Hepatocyte (in vitro differentiated cells): Measurements from ENCODE around the gene THYN1. TPM values are rescaled to one million over a fixed set of nuclear protein-coding genes. Genes with fewer than 3 reads are reported as not detected.
A peak's percentile ranks its signal among the peaks of the same experiment; 100 is the strongest.

Source experiments
- DNase-seq: peaks from one replicate; pipeline ENCODE4 v3.0.0-alpha.2; 2016; ENCODE audit warnings: low spot score
- H2AFZ ChIP-seq: fragments of 200-600 bp; sonication (generic); 2 replicates; pipeline ENCODE4 v1.6.0; 2016; ENCODE audit warnings: antibody characterized with exemption, mild to moderate bottlenecking
- H3K27ac ChIP-seq: fragments of 200-600 bp; sonication (generic); 2 replicates; pipeline ENCODE4 v1.5.1; 2016; ENCODE audit warnings: mild to moderate bottlenecking
- H3K27me3 ChIP-seq: fragments of 200-600 bp; sonication (generic); 2 replicates; pipeline ENCODE4 v1.6.1; 2016
- H3K36me3 ChIP-seq: fragments of 200-600 bp; sonication (generic); replicated peaks from 2 replicates; pipeline ENCODE4 v1.5.1; 2016; ENCODE audit warnings: low read depth; ENCODE audit not compliant: insufficient read depth
- H3K4me1 ChIP-seq: fragments of 200-600 bp; sonication (generic); 2 replicates; pipeline ENCODE4 v1.5.1; 2016; ENCODE audit warnings: mild to moderate bottlenecking, moderate library complexity; ENCODE audit not compliant: insufficient read depth
- H3K4me2 ChIP-seq: fragments of 200-600 bp; sonication (generic); 2 replicates; pipeline ENCODE4 v1.6.0; 2016
- H3K4me3 ChIP-seq: fragments of 200-600 bp; sonication (generic); 2 replicates; pipeline ENCODE4 v1.5.1; 2016; ENCODE audit warnings: mild to moderate bottlenecking
- H3K79me2 ChIP-seq: fragments of 200-600 bp; sonication (generic); 2 replicates; pipeline ENCODE4 v1.6.0; 2017; ENCODE audit warnings: mild to moderate bottlenecking
- H3K9me2 ChIP-seq: fragments of 200-600 bp; sonication (generic); replicated peaks from 2 replicates; pipeline ENCODE4 v1.6.0; 2017; ENCODE audit warnings: mild to moderate bottlenecking; ENCODE audit not compliant: insufficient read depth
- H3K9me3 ChIP-seq: fragments of 200-600 bp; sonication (generic); 2 replicates; pipeline ENCODE4 v1.5.1; 2016; ENCODE audit warnings: low read depth, mild to moderate bottlenecking
- H4K20me1 ChIP-seq: fragments of 200-600 bp; sonication (generic); 2 replicates; pipeline ENCODE4 v1.6.0; 2016; ENCODE audit warnings: mild to moderate bottlenecking; ENCODE audit not compliant: insufficient read depth, poor library complexity, severe bottlenecking
- CTCF ChIP-seq: fragments of 200-600 bp; sonication (generic); IDR thresholded peaks from 2 replicates; pipeline ENCODE4 v1.5.1; 2016; ENCODE audit warnings: antibody characterized with exemption, mild to moderate bottlenecking; ENCODE audit not compliant: poor library complexity
- EZH2 ChIP-seq: fragments of 200-600 bp; sonication (generic); IDR thresholded peaks from 2 replicates; pipeline ENCODE4 v1.6.1; 2016; ENCODE audit warnings: antibody characterized with exemption, mild to moderate bottlenecking, borderline replicate concordance
- EZH2phosphoT487 ChIP-seq: fragments of 200-600 bp; sonication (generic); IDR thresholded peaks from one replicate; pipeline ENCODE4 v1.6.1; 2018; ENCODE audit warnings: antibody characterized with exemption, mild to moderate bottlenecking, low read depth, moderate library complexity; ENCODE audit not compliant: unreplicated experiment, severe bottlenecking
- WGBS: methylation state at CpG from one replicate; pipeline ENCODE4 v1.1.6; 2016; ENCODE audit warnings: low lambda C conversion rate; ENCODE audit errors: missing lambda C conversion rate; 5-methylcytosine and 5-hydroxymethylcytosine counted together
- polyA plus RNA-seq: library from polyadenylated mRNA; unstranded; fragments of >200 nt; fragmentation: Nextera tagmentation; extraction: Ambion mirVana; gene quantifications from 2 replicates; pipeline ENCODE4 v1.2.1, GENCODE V29; 2016
- total RNA-seq: library from RNA; depleted of rRNA; stranded (reverse); fragments of >200 nt; gene quantifications from 2 replicates; pipeline ENCODE4 v1.2.3, GENCODE V29; 2014

Gene THYN1
- total and polyA plus RNA-seq, 2 experiments from 2014 or later = 45.7 to 59.8 TPM

- Histone ChIP-seq H2AFZ (peak overlapping the region; percentile 95), H3K4me2 (peak overlapping the region; percentile 82), H3K4me3 (peak overlapping the region; percentile 85), H3K4me1 (peaks cover 4% of the 10 kb centered on the region), H3K27me3 (no peaks in the 10 kb centered on the region), H4K20me1 (no peaks in the 10 kb centered on the region), H3K36me3 (no peaks in the 10 kb centered on the region), H3K27ac (peak overlapping the region; percentile 73), H3K79me2 (peaks cover 29% of the 10 kb centered on the region), H3K9me3 (no peaks in the 10 kb centered on the region), H3K9me2 (no peaks in the 10 kb centered on the region)
- WGBS = 9% methylated on average over 27 of the region's 27 CpGs
- no peak for TF ChIP-seq EZH2phosphoT487
- TF ChIP-seq EZH2 = no peak
- TF ChIP-seq CTCF = no peak
- DNase-seq = peak; percentile 45
Measured at GRCh38 chr11:134252346-134253187, 585 bp downstream of the THYN1 start.

DNA sequence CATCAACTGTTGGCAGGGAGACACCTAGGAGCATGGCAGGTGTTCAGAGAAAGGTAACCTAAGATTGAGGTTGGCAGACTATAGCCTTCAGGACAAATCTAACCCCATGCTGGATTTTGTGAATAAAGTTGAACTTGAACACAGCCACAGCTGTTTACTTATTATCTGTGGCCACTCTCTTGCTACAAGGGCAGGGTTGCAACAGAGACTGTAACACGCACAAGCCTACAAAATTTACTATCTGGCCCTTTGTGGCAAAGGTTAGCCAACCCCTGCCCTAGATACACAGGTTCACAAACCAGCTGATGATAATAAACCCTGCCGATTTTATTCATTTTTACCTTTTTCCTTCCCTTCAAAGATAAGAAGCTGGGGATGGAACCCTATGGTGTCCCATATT lies 2.5 kb downstream of the THYN1 start:
- no peaks in the 10 kb centered on the region for H3K27me3 ChIP-seq
- no peak overlapping the region for H3K4me3 ChIP-seq
- H3K27ac ChIP-seq = no peak overlapping the region
- H2AFZ ChIP-seq = no peak overlapping the region
- H3K4me1 ChIP-seq = peaks cover 4% of the 10 kb centered on the region
- no peaks in the 10 kb centered on the region for H3K36me3 ChIP-seq
- H4K20me1 ChIP-seq = no peaks in the 10 kb centered on the region
- no peak overlapping the region for H3K4me2 ChIP-seq
- H3K79me2 ChIP-seq = peaks cover 29% of the 10 kb centered on the region
- TF ChIP-seq EZH2phosphoT487 = no peak
- TF ChIP-seq CTCF = no peak
- no peak for TF ChIP-seq EZH2
- H3K9me3 ChIP-seq = no peaks in the 10 kb centered on the region
- 82% methylated on average over 2 of the region's 2 CpGs for whole genome bisulfite sequencing
- H3K9me2 ChIP-seq = no peaks in the 10 kb centered on the region
- DNase-seq = no peak

DNA sequence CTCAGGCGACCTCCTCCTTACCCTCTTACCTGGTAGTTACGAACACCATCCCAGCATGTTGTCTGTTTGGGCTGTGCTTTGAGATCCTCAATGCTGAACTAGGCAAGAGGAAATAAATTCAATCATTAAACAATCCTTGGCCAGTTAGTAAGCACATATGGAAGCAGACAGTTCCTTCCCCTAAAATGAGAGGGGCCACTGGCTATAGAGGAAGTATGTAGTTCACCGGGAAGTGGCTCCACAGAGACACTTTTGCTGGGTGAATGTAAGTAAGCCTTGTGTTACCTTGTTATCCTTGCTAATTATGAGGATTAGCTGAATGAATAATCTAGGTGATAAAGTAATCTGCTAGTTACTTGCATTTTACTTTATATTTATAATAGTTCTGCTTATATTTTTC lies 2.9 kb downstream of the THYN1 start:
- Histone ChIP-seq H3K4me3 (no peak overlapping the region), H4K20me1 (no peaks in the 10 kb centered on the region), H3K9me3 (no peaks in the 10 kb centered on the region), H3K4me2 (no peak overlapping the region), H3K27me3 (no peaks in the 10 kb centered on the region), H2AFZ (no peak overlapping the region), H3K9me2 (no peaks in the 10 kb centered on the region), H3K4me1 (peaks cover 4% of the 10 kb centered on the region), H3K36me3 (no peaks in the 10 kb centered on the region), H3K79me2 (peaks cover 26% of the 10 kb centered on the region), H3K27ac (no peak overlapping the region)
- no peak for DNase-seq
- TF ChIP-seq CTCF (no peak), EZH2phosphoT487 (no peak), EZH2 (no peak)
- WGBS = 95% methylated on average over 3 of the region's 3 CpGs
